GM10847 (cell line): ENCODE results near the gene MAMDC2.

Experiments
- POLR2A ChIP-seq: IDR thresholded peaks from 2 replicates; pipeline ENCODE4 v1.6.1; 2011; ENCODE audit not compliant: insufficient read length; ENCODE audit errors: extremely low read depth

MAMDC2 gene, protein sequence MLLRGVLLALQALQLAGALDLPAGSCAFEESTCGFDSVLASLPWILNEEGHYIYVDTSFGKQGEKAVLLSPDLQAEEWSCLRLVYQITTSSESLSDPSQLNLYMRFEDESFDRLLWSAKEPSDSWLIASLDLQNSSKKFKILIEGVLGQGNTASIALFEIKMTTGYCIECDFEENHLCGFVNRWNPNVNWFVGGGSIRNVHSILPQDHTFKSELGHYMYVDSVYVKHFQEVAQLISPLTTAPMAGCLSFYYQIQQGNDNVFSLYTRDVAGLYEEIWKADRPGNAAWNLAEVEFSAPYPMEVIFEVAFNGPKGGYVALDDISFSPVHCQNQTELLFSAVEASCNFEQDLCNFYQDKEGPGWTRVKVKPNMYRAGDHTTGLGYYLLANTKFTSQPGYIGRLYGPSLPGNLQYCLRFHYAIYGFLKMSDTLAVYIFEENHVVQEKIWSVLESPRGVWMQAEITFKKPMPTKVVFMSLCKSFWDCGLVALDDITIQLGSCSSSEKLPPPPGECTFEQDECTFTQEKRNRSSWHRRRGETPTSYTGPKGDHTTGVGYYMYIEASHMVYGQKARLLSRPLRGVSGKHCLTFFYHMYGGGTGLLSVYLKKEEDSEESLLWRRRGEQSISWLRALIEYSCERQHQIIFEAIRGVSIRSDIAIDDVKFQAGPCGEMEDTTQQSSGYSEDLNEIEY

DNA sequence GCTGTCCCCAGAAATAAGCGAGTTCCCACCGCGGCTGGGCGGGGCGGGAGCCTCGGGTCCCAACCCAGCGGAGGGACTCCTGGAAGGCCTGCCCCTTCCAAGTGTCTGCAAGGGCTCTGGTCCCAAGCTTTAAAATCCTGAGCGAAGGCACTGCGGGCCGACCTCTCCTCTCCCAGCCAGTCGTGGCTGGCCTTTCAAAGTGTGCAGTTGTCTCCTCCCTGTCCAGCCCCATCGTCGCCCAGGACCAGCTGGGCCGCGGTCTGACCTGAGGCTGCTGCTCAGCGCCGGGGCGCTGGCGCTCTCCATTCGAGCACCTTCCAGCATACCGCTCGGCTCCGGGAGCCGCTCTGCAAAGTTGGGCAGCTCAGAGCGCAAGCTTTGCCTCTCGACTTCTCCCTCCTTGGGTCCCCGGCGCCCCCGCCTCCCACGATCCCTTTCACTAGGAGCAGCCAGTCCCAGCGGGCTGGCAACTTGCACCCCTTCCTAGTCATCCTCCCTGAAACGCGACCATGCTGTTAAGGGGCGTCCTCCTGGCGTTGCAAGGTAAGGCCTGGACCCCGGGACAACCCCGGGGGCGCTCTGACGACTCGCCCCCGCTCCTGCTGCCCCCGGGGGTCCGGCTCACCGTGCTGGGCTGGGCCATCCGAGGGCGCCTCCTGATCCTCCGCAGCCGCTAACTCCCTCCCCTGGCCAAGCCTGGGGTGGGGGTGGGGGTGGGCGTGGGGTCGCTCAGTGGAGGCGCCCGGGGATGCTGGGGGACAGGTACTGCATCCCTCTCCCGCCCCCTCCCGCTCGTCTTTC, at the start of gene MAMDC2:
Gene MAMDC2 (plus strand): TSS at position 160 of the 801 bp plus-strand sequence. CDS start 350 bp downstream, at position 510.
- TF ChIP-seq POLR2A: no peak

DNA sequence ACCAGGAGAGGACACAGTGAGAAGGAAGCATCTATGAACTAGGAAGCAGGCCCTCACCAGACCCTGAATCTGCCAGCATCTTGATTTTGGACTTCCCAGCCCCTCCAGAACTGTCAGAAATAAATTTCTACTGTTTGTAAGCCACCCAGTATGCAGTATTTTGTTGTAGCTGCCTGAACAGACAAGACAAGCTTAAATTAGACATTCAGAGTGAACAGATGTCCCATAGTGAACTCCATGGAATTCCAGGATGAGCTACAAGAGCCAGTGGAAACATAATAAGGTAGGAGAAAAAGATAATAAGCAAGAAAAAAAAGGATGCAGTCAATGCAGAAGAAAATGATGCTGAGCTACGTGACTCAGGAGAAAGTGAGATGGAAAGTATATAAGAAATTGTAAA, 47.8 kb upstream of the MAMDC2 start:
- TF ChIP-seq POLR2A: no peak

DNA sequence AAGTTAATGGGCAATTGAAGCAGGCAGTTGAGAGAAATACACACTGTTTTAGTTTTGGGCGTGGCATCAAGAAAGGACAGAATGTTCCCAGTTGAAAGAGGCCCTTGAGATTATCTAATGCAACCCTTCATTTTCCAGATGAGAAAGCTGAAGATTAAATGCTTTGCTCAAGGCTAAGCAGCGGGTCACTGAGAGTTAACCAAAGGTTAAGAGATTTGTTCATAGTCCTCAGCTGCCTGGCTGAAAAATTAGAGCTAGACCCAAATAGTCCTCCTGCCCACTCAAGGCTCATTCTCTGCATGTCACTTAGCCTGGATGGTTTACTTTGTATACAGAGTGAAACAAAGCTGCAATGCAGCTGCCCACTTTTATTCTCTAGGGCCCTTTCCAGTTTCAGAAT, 46.7 kb upstream of the MAMDC2 start:
- TF ChIP-seq POLR2A: no peak

DNA sequence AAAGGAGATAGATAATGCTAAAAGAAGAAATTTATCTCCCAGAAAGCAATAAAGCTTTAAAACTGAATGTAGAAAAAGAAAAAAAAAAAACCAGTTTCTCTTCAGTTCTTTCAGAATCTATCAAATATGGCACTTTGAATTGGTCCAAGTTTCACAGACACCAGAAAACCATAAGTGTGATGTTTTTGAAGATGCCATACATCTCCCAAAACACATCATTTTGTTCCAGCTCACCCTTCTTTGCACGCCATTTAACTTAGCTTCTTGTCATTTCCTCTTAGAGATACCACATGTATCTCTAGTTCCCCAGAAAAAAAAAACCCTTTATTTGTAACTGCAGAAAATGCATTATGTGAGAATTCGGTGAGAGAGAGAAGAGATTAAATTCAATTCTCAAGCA, 46.1 kb upstream of the MAMDC2 start:
- TF ChIP-seq POLR2A: no peak

DNA sequence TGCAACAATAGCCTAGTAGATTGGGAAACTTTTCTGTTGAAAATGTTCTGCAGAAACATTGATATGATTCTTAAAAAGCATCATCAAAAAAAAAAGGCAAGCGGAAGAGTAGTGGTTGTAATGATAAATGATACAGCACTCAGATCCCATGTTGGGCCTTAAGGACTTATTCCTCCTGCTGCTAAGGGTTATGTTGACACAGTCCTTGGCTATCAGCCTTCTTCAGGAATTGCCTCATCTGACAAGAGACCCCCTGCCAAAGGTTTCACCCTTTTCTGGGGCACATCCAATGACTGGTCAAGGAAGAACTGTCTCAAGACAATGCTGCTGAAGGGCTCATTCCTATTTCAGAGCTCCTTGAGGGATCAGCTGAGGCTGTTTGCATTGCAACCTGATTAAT, 44.3 kb upstream of the MAMDC2 start:
- TF ChIP-seq POLR2A: no peak

DNA sequence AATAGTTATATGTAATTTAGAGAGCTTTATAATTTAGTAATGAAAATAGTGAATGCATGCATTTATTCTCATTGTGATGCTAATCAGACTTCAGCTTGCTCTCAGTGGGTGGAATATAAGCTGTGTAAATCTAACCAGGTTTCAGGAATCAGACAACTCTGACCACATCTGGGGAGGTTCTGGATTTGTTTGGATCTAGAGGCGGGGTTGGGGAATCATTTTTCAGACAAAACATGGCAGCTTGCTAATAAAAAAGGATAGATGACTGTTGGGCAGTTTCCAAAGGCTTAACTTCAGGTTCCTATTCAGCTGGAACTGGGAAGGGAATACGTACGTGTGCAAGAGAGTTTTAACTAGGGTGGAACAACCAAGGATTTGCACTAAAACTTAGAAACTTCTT, 43.2 kb upstream of the MAMDC2 start:
- TF ChIP-seq POLR2A: no peak

DNA sequence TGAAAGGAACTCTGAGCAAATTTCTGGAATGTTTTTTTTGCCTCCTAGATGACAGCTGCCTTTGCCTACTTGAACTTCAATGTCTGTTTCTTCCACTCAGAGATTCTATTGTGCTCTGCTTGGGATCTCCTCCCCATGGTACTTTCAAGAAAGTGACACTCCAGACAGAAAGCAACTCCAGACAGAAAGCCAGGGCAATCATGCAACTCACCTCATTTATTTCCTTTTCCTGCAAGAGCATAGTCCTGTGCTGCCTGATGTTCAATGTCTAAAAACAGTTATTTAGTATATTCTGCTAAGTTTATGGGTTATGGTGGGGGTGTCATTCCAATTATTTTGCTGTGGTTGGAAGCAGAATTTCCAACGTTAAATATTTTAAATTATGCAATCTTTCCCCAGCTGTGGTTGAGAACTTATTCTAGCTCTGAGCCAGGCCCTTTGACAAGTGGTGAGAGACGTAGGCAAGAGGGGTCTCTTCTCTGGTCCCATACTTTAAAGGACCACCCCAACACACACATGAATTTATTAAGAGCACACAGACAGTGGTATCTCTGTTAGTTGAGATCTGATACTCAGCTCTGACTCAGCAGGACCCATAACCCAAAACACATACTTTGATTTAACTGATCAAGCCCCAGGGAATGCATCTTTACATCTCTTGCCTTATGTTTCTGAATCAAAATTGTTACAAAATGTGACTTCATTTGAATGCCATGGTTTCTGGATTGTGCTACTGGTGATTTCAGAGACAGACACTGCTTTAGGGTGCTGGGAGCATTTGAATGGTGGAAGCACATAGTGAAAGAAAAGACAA, 39.5 kb upstream of the MAMDC2 start:
- TF ChIP-seq POLR2A: no peak

DNA sequence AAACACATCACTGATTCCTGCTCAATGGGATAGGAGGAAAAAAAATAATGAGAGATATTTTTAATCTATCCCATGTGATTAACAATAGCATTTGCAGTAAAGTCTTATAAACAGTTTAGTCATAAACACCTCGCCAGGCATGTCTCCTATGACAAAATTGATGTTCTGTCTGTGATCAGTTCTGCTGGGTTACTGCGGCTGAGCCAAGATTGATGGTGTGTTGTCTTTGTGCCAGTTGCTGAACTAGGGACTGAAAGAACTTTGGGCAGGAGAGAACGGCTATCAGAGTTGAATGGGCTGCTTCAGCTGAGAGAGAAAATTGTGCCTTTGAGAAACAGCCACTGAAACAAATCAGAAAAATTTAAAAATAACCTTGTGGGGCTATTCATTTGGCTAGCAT, 37.3 kb upstream of the MAMDC2 start:
- no peak for TF ChIP-seq POLR2A

DNA sequence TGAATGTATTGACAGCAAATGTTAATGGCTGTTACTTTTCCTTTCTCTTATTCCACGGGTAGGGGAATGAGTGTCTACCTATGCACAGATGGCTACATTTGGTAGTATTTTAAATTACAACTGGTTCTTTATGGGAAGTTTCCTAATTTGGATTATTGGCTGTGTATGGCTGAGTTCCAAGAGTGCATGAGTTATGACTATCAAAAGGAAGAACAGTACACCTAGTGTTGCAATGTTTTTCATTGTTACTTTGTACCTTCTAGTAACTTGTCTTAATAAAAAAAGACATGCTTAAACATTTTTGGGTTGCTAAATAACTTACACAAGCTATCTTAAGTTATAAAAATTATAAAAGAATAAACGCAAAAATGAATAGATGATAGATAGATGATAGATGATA, 35.8 kb upstream of the MAMDC2 start:
- no peak for TF ChIP-seq POLR2A

DNA sequence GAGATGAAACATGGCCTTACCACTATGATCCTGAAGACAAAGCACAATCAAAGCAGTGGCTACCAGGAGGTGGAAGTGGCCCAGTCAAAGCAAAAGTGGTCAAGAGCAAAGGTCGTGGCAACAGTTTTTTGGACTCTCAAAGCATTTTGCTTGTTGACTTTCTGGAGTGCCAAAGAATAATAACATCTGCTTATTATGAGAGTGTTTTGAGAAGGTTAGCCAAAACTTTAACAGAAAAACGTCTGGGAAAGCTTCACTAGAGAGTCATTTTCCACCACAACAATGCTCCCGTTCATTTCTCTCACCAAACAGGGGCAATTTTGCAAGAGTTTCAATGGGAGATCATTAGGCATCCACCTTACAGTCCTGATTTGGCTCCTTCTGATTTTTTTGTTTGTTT, 33.6 kb upstream of the MAMDC2 start:
- no peak for TF ChIP-seq POLR2A

DNA sequence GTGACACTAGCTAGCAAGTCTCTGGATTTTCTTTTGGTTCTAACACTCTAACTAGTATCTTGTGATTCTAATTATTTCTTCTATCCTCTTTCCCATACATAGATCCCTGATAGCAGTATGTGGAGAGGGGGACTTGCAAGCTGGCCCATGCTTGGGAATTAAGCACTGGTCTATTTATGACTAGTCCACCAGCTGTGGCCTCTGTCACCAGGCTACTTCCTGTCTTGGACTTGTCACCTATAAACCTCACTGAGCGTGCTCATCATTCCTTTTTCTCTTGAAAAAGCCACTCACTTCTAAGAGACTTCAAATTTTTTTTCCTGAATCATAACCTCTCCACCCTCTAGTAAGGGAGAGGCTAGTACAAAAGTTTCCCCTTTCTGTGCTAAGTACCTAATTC, 32.3 kb upstream of the MAMDC2 start:
- TF ChIP-seq POLR2A: no peak

DNA sequence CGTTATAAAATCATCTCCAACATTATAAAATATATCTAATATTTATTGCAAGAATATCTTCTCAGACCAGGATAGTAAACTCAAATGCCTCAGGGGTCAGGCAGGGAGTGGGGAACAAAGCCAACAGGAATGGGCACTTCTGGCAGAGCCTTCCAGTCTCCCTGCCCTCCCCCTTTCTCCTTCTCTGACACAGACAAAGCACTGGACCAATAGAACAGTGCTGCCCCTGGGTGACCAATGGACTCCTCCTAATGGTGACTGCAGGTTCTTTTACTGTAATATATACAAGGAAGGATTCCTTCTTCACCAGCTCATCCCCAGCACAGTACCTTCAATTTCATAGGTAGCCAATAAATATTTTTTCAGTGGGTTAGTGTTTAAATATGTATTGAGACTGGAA, 31.1 kb upstream of the MAMDC2 start:
- no peak for TF ChIP-seq POLR2A

DNA sequence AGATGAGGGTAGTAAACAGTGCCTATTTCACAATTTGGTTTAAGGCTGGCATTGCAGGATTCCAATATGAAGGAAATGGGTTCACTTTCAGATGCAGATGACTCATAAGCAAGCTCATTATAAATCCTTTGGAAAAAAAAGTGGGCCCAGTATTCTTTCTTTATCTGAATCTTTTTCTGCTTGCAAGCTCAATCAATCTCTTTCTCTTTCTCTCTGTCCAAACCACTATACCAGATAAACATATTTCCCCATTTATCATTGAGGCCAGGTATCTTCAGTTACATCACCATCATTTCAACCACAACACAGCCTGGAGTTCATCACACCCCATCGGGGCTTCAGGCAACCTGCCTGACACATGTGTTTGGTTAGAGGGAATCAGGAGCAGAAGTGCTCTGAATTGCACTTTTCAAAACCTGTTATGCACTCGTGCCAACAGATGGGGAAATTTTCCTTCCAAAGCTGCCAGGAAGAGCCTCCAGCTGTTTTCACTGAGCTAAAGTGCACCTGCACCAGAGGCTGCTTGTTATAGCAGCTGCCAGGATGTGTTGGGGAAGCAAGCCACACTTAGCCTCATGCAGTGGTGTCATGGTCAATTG, 30.0 kb upstream of the MAMDC2 start:
- TF ChIP-seq POLR2A: no peak

DNA sequence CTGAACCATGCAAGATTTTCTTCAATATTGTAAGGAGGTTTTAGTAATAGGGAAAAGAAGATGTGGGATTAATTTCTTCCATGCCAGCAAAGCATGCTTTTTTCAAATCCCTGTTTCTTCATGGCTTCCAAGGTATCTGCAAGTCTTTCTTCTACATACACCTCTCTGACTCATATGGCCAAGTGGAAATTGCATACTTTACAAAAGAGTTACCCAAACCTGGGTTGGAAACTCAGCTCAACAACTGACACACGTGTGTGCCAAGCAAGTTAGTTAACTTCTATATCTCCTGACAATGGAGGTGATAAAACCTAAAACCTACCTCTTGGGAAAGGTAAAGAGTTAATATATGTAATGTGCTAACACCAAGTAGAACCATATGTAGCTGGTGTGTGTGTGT, 28.5 kb upstream of the MAMDC2 start:
- no peak for TF ChIP-seq POLR2A

DNA sequence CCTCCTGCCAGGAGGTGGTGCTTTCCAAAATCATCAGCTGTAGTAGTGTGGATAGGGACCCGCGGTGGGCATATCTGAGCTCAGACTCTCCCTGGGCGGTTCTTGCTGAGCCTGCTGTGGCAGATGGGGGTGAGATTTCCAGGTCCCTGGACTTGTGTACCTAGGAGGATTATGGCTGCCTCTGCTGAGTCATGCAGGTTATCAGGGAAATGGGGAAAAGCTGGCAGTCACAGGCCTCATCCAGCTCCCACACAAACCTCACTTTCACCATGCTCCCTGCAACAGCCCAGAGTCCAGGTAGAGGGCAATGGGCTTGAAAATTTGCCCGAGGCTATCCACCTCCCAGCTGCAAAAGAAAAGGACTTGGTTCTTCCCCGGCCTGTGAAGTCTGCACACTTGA, 23.4 kb upstream of the MAMDC2 start:
- no peak for TF ChIP-seq POLR2A

DNA sequence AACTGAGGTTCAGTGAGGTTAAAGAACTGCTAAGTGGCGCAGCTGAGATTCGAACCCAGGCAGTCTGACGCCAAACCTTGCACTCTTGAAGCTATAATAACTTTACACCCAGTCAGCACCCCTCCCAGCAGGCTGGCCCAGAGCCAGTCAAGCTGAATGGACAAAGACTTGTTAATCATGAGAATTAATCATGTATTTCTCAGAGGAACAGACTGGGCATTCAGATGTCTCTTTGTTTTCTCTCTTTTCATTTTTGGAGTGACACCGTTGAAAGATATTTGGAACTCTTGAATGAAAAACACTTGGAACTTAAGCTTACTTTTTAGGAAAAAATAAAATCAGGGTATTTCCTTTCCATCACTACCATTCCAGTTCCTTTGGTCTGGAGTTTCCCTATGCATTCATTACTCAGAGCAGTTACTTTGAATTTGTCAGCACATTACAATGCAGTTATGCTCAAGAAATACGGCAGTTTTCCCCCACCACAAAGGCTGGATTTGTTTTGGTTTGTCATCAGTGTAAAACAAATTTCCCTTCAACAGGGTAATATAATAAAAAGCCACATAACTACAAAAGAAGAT, 22.6 kb upstream of the MAMDC2 start:
- no peak for TF ChIP-seq POLR2A
